ENCODE results near the gene TNNC1. TPM values are rescaled to one million over a fixed set of nuclear protein-coding genes. Genes with fewer than 3 reads are reported as not detected.

TNNC1 gene
- total and polyA plus RNA-seq, 2 of the 13 experiments (the other 11 are each of a cell fraction or from before 2014, with no cell fraction given), result 11.8 to 36.4 TPM

- TF ChIP-seq ARID5B (CRISPR knock-in tag; IDR thresholded peaks at IDR 0.05) (no peak), DNMT1 (CRISPR knock-in tag; IDR thresholded peaks at IDR 0.05) (no peak), SPEN (CRISPR knock-in tag; IDR thresholded peaks at IDR 0.05; ENCODE audit: low read depth) (no peak)
Observed at GRCh38 chr3:52480768-52481715, 27.2 kb upstream of the TNNC1 start (continued).

GRCh38 chr3:52479877-52480575 is 26.2 kb upstream of the TNNC1 start:
- Histone ChIP-seq H4K20me1 (ENCODE audit: insufficient read depth, low read length) (no peaks in the 10 kb centered on the region), H3K27me3 (ENCODE audit: control insufficient read depth in 1 of 2, insufficient read depth in 2 of 2, low read length in 2 of 2) (no peaks in the 10 kb centered on the region), H3K36me3 (replicated peaks in 1 of 2; ENCODE audit: control insufficient read depth in 1 of 2, insufficient read depth in 2 of 2, low read length in 2 of 2) (peaks cover 36 to 74% of the 10 kb centered on the region in 2 experiments), H3K9me3 (ENCODE audit: low read length) (no peaks in the 10 kb centered on the region), H3K79me2 (ENCODE audit: insufficient read depth, low read length) (no peaks in the 10 kb centered on the region), H3K4me2 (ENCODE audit: low read depth, low read length) (no peak overlapping the region), H3K4me3 (replicated peaks in 1 of 3; ENCODE audit: insufficient read depth in 1 of 3, low read depth in 2 of 3, low read length in 3 of 3) (no peak overlapping the region), H2AFZ (ENCODE audit: low read length) (no peak overlapping the region), H3K27ac (ENCODE audit: extremely low read length, insufficient read depth, low read length) (no peak overlapping the region), H3K4me1 (ENCODE audit: insufficient read depth, low read length) (peaks cover 11% of the 10 kb centered on the region; the same call in 1 of the 2 replicates), H3K9ac (ENCODE audit: insufficient read depth, low read depth, low read length) (no peak overlapping the region)
- no peak for TF ChIP-seq BRD4 (CRISPR knock-in tag; IDR thresholded peaks at IDR 0.05)
- TF ChIP-seq LRRFIP1 (CRISPR knock-in tag; conservative IDR thresholded peaks at IDR 0.05), result no peak
- TF ChIP-seq IKZF4 (CRISPR knock-in tag; IDR thresholded peaks at IDR 0.05; ENCODE audit: borderline replicate concordance, low read depth, not compliant biosample characterization), result no peak
- no peak for TF ChIP-seq ZNF704 (CRISPR knock-in tag; IDR thresholded peaks at IDR 0.05; ENCODE audit: borderline replicate concordance)
- no peak for TF ChIP-seq FOSL2 (CRISPR knock-in tag; IDR thresholded peaks at IDR 0.05)
- no peak for TF ChIP-seq RORA (CRISPR knock-in tag; IDR thresholded peaks at IDR 0.05)
- TF ChIP-seq TGIF2 (CRISPR knock-in tag; IDR thresholded peaks at IDR 0.05), result no peak
- TF ChIP-seq SRSF4 (IDR thresholded peaks at IDR 0.05; ENCODE audit: low read depth, low read length, poor library complexity, severe bottlenecking), result no peak
- 97% methylated on average over 8 of the region's 16 CpGs for WGBS (ENCODE audit: low lambda C conversion rate)
- ChIA-PET POLR2A (no interaction called here), CTCF (ENCODE audit: low intra/inter-chr PET ratio, low total read pairs) (no interaction called here)
- DNase-seq (ENCODE audit: low spot score), result no peak
- intact Hi-C loops (cut with micrococcal nuclease; ENCODE audit: unreplicated experiment) (no loop called here), in situ Hi-C loops (cut with HindIII; ENCODE audit: extremely low pct_ligation_motif_present, low pct_unique_long_range_greater_than_20kb) (no loop called here)
- no peak for FAIRE-seq
- no TSS peak for BruUV-seq (replicated peaks)
- no peak for ATAC-seq

Measured in HepG2 (cell line).